Fibroblast of lung (primary cell): Measurements from ENCODE around the gene RIPK3.

Experiments
- EZH2 ChIP-seq: IDR thresholded peaks from 2 replicates; pipeline ENCODE4 v1.5.1; 2012; ENCODE audit warnings: low read length, control low read depth, mild to moderate bottlenecking; ENCODE audit errors: missing control alignments
- TF ChIP-seq, protein P1 (sequence below), 2 donors: IDR thresholded peaks in 1 of 2; conservative IDR thresholded peaks in 1 of 2; 1 replicate in 1 of 2; 2 replicates in 1 of 2; pipeline ENCODE4 v1.5.1; 2011 to 2012; ENCODE audit warnings: low read length in 2 of 2, control low read depth in 1 of 2, inconsistent platforms in 1 of 2, low read depth in 1 of 2, mild to moderate bottlenecking in 1 of 2

DNA sequence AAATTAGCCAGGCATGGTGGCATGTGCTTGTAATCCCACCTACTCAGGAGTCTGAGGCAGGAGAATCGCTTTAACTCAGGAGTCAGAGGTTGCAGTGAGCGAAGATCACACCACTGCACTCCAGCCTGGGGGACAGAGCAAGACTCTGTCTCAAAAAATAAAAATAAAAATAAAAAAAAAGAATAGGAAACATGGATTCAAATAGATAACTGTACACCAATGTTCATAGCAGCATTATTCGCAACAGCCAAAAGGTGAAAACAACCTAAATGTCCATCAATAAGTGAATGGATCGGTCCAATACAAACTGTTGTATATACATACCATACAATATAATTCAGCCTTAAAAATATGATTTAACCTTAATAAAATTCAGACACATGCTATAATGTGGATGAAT, 3.1 kb upstream of the RIPK3 start:
- TF ChIP-seq, protein P1, sequence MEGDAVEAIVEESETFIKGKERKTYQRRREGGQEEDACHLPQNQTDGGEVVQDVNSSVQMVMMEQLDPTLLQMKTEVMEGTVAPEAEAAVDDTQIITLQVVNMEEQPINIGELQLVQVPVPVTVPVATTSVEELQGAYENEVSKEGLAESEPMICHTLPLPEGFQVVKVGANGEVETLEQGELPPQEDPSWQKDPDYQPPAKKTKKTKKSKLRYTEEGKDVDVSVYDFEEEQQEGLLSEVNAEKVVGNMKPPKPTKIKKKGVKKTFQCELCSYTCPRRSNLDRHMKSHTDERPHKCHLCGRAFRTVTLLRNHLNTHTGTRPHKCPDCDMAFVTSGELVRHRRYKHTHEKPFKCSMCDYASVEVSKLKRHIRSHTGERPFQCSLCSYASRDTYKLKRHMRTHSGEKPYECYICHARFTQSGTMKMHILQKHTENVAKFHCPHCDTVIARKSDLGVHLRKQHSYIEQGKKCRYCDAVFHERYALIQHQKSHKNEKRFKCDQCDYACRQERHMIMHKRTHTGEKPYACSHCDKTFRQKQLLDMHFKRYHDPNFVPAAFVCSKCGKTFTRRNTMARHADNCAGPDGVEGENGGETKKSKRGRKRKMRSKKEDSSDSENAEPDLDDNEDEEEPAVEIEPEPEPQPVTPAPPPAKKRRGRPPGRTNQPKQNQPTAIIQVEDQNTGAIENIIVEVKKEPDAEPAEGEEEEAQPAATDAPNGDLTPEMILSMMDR (conservative IDR thresholded peaks at IDR 0.05 in 1 of 2, IDR thresholded peaks at IDR 0.05 in 1 of 2; ENCODE audit: low read depth in 1 of 2, low read length in 2 of 2): no peak
- TF ChIP-seq EZH2: no peak
